ENCODE data around the gene LEFTY2.
"Not testable (repeated sequence)": the region's sequence is repeated elsewhere in the genome, so short reads cannot be mapped to it uniquely, and the experiment has no call there.

DNA sequence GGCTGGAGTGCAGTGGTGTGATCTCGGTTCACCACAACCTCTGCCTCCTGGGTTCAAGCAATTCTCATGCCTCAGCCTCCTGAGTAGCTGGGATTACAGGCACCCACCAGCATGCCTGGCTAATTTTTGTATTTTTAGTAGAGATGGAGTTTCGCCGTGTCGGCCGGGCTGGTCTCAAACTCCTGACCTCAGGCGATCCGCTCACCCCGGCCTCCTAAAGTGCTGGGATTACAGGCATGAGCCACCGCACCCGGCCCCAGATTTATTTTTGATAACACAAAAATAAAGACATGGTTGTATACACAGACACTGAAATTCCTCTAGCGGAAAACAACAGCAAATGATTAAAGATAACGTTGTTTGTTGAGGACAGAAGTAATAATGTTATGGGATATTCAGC, 34.1 kb upstream of the LEFTY2 start:
- TF ChIP-seq, protein P1, sequence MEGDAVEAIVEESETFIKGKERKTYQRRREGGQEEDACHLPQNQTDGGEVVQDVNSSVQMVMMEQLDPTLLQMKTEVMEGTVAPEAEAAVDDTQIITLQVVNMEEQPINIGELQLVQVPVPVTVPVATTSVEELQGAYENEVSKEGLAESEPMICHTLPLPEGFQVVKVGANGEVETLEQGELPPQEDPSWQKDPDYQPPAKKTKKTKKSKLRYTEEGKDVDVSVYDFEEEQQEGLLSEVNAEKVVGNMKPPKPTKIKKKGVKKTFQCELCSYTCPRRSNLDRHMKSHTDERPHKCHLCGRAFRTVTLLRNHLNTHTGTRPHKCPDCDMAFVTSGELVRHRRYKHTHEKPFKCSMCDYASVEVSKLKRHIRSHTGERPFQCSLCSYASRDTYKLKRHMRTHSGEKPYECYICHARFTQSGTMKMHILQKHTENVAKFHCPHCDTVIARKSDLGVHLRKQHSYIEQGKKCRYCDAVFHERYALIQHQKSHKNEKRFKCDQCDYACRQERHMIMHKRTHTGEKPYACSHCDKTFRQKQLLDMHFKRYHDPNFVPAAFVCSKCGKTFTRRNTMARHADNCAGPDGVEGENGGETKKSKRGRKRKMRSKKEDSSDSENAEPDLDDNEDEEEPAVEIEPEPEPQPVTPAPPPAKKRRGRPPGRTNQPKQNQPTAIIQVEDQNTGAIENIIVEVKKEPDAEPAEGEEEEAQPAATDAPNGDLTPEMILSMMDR (IDR thresholded peaks at IDR 0.05), result not testable (repeated sequence)
- not testable (repeated sequence) for TF ChIP-seq EZH2, EZH2phosphoT487 (IDR thresholded peaks at IDR 0.05)

Measured in neural progenitor cell (in vitro differentiated cells).